ENCODE data around the gene ATF4. TPM values are rescaled to one million over a fixed set of nuclear protein-coding genes. Genes with fewer than 3 reads are reported as not detected.

ATF4 gene
- total RNA-seq, 1 donor from 2014 or later, result 508 TPM

DNA sequence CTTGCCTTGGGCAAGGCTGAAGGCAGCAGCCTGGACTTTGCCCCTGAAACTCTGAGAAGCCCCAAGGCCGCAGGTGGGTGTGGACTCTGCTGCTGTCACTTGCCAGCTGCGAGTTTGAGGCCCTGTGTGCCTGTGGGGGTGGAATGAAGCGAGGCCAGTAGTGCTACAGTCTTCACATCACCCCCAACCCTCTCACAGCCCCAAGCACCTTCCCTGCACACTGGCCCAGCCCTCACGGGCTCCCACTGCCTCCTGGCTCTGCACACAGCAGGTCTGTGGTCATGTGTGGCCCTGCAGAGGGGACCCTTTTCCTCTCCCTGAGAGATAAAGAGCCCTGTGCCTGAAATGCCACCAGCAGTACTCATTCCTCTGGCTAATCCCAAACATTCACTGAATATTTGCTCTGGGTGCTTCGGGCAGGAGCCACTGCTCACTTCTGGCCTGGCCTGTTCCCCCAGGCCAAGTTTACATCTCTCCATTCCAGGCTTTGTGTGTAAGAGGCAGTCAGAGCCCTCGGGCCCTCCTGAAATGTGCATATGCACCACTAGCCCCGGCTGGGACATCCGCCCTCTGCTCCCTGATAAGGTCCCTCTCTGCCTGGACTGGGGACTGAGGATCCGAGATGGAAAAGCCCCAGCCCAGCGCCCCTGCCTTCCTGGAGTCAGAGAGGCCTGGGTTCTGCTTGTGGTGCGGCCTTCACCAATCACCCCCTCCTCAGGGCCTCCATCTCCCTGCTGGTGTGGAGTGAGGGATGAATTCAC, 45.8 kb upstream of the ATF4 start:
- Histone ChIP-seq H3K4me1 (ENCODE audit: insufficient read depth, low read length) (peaks cover 20% of the 10 kb centered on the region), H3K4me3 (ENCODE audit: insufficient read depth, low read depth, low read length) (no peak overlapping the region), H3K36me3 (ENCODE audit: insufficient read depth, low read length) (no peaks in the 10 kb centered on the region), H3K9me3 (ENCODE audit: insufficient read depth, low read depth, low read length) (no peaks in the 10 kb centered on the region), H3K4me2 (ENCODE audit: low read length) (no peak overlapping the region), H3K27ac (ENCODE audit: low read depth, low read length) (no peak overlapping the region), H2AFZ (ENCODE audit: low read depth, low read length) (no peak overlapping the region), H3K9ac (ENCODE audit: low read length) (no peak overlapping the region), H4K20me1 (ENCODE audit: insufficient read depth, low read length) (no peaks in the 10 kb centered on the region), H3K79me2 (ENCODE audit: insufficient read depth, low read length) (no peaks in the 10 kb centered on the region), H3K27me3 (ENCODE audit: insufficient read depth, low read length) (peaks cover 2% of the 10 kb centered on the region)
- no peak overlapping the region for H3K4me3 Mint-ChIP-seq (ENCODE audit: unreplicated experiment)
- no peaks in the 10 kb centered on the region for H3K36me3 Mint-ChIP-seq (ENCODE audit: low read depth, unreplicated experiment)
- H3K27ac Mint-ChIP-seq (ENCODE audit: unreplicated experiment), result no peak overlapping the region
- no peaks in the 10 kb centered on the region for H3K9me3 Mint-ChIP-seq (ENCODE audit: unreplicated experiment)
- FAIRE-seq (no peak), DNase-seq (ENCODE audit: low read depth) (no peak)
- H3K4me1 Mint-ChIP-seq (ENCODE audit: low read depth, unreplicated experiment), result peaks cover 44% of the 10 kb centered on the region
- TF ChIP-seq EZH2 (IDR thresholded peaks at IDR 0.05; ENCODE audit: insufficient read depth, low read length), result no peak
- TF ChIP-seq, protein P1, sequence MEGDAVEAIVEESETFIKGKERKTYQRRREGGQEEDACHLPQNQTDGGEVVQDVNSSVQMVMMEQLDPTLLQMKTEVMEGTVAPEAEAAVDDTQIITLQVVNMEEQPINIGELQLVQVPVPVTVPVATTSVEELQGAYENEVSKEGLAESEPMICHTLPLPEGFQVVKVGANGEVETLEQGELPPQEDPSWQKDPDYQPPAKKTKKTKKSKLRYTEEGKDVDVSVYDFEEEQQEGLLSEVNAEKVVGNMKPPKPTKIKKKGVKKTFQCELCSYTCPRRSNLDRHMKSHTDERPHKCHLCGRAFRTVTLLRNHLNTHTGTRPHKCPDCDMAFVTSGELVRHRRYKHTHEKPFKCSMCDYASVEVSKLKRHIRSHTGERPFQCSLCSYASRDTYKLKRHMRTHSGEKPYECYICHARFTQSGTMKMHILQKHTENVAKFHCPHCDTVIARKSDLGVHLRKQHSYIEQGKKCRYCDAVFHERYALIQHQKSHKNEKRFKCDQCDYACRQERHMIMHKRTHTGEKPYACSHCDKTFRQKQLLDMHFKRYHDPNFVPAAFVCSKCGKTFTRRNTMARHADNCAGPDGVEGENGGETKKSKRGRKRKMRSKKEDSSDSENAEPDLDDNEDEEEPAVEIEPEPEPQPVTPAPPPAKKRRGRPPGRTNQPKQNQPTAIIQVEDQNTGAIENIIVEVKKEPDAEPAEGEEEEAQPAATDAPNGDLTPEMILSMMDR (IDR thresholded peaks at IDR 0.05; ENCODE audit: insufficient read depth, low read depth, low read length), result no peak
- H3K27me3 Mint-ChIP-seq (ENCODE audit: low read depth, unreplicated experiment), result no peaks in the 10 kb centered on the region

DNA sequence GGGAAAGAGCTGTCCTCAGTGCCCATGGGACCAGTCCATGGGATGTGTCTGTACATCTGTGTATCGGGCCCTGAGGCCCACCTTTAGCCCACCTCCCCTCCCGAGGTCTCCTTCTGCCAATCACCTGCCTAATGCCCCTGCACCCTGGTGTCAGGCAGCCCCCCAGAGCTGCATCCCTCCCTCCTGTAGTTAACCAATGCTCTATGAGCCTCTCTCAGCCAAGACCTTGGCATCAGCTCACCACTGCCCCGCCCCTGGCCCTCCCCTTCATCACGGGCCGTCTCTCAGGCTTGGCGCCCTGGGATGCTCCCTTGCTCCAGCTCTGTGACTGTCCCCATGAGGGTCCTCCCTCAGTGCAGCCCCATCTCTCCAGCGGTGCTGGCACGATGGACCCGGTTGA, 45.0 kb upstream of the ATF4 start:
- no peak for DNase-seq (ENCODE audit: low read depth)
- Histone ChIP-seq H2AFZ (ENCODE audit: low read depth, low read length) (no peak overlapping the region), H3K4me3 (ENCODE audit: insufficient read depth, low read depth, low read length) (no peak overlapping the region), H3K27ac (ENCODE audit: low read depth, low read length) (no peak overlapping the region), H3K9me3 (ENCODE audit: insufficient read depth, low read depth, low read length) (no peaks in the 10 kb centered on the region), H3K36me3 (ENCODE audit: insufficient read depth, low read length) (no peaks in the 10 kb centered on the region), H3K4me1 (ENCODE audit: insufficient read depth, low read length) (peaks cover 20% of the 10 kb centered on the region), H4K20me1 (ENCODE audit: insufficient read depth, low read length) (no peaks in the 10 kb centered on the region), H3K79me2 (ENCODE audit: insufficient read depth, low read length) (no peaks in the 10 kb centered on the region), H3K27me3 (ENCODE audit: insufficient read depth, low read length) (peaks cover 2% of the 10 kb centered on the region), H3K9ac (ENCODE audit: low read length) (no peak overlapping the region), H3K4me2 (ENCODE audit: low read length) (no peak overlapping the region)
- FAIRE-seq, result no peak
- TF ChIP-seq, protein P1 (IDR thresholded peaks at IDR 0.05; ENCODE audit: insufficient read depth, low read depth, low read length), result no peak
- TF ChIP-seq EZH2 (IDR thresholded peaks at IDR 0.05; ENCODE audit: insufficient read depth, low read length), result no peak
- peak overlapping the region; percentile 53 for H3K27ac Mint-ChIP-seq (ENCODE audit: unreplicated experiment)
- peaks cover 39% of the 10 kb centered on the region for H3K4me1 Mint-ChIP-seq (ENCODE audit: low read depth, unreplicated experiment)
- no peak overlapping the region for H3K4me3 Mint-ChIP-seq (ENCODE audit: unreplicated experiment)
- H3K9me3 Mint-ChIP-seq (ENCODE audit: unreplicated experiment), result no peaks in the 10 kb centered on the region
- H3K27me3 Mint-ChIP-seq (ENCODE audit: low read depth, unreplicated experiment), result no peaks in the 10 kb centered on the region
- no peaks in the 10 kb centered on the region for H3K36me3 Mint-ChIP-seq (ENCODE audit: low read depth, unreplicated experiment)

DNA sequence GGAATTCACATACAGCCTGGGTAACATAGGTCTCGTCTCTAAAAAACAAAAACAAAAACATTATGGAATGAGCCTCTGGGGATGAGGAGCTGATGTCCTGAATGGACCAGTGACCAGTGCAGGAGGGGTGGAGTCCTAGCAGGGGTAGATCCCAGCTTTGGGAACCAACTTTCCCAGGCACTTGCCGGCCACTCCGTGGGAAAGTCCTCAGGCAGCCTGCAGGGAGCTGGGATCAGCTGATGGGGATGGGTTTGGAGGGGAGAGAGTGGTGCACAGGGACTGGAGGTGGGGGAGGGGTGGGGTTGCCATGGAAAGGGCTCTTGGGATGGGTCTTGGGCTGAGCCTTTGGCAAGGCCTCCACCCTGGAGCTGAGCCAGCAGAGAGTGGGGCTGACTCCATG, 44.5 kb upstream of the ATF4 start:
- no peak overlapping the region for H2AFZ ChIP-seq (ENCODE audit: low read depth, low read length)
- H3K4me3 ChIP-seq (ENCODE audit: insufficient read depth, low read depth, low read length), result no peak overlapping the region
- Mint-ChIP-seq H3K9me3 (ENCODE audit: unreplicated experiment) (peaks cover under 1% of the 10 kb centered on the region), H3K36me3 (ENCODE audit: low read depth, unreplicated experiment) (no peaks in the 10 kb centered on the region), H3K4me1 (ENCODE audit: low read depth, unreplicated experiment) (peaks cover 35% of the 10 kb centered on the region), H3K27me3 (ENCODE audit: low read depth, unreplicated experiment) (peaks cover 2% of the 10 kb centered on the region), H3K4me3 (ENCODE audit: unreplicated experiment) (no peak overlapping the region), H3K27ac (ENCODE audit: unreplicated experiment) (no peak overlapping the region)
- H3K36me3 ChIP-seq (ENCODE audit: insufficient read depth, low read length), result no peaks in the 10 kb centered on the region
- H3K27ac ChIP-seq (ENCODE audit: low read depth, low read length), result no peak overlapping the region
- no peak for DNase-seq (ENCODE audit: low read depth)
- peaks cover 20% of the 10 kb centered on the region for H3K4me1 ChIP-seq (ENCODE audit: insufficient read depth, low read length)
- H3K27me3 ChIP-seq (ENCODE audit: insufficient read depth, low read length), result peaks cover 2% of the 10 kb centered on the region
- no peak for TF ChIP-seq EZH2 (IDR thresholded peaks at IDR 0.05; ENCODE audit: insufficient read depth, low read length)
- TF ChIP-seq, protein P1 (IDR thresholded peaks at IDR 0.05; ENCODE audit: insufficient read depth, low read depth, low read length), result no peak
- H3K9ac ChIP-seq (ENCODE audit: low read length), result no peak overlapping the region
- no peaks in the 10 kb centered on the region for H4K20me1 ChIP-seq (ENCODE audit: insufficient read depth, low read length)
- no peak for FAIRE-seq
- no peaks in the 10 kb centered on the region for H3K9me3 ChIP-seq (ENCODE audit: insufficient read depth, low read depth, low read length)
- no peak overlapping the region for H3K4me2 ChIP-seq (ENCODE audit: low read length)
- H3K79me2 ChIP-seq (ENCODE audit: insufficient read depth, low read length), result no peaks in the 10 kb centered on the region
